Measurements from ENCODE around the gene TFPI. TPM values are rescaled to one million over a fixed set of nuclear protein-coding genes. Genes with fewer than 3 reads are reported as not detected.

TFPI gene
- total RNA-seq, 1 experiment from 2014 or later: 29.1 TPM

GRCh38 chr2:187466129-187466792 is 88.0 kb downstream of the TFPI start:
- ChIA-PET RAD21 (ENCODE audit: low non-redundant PET in 1 of 2, low total read pairs in 2 of 2, uncharacterized antibody in 2 of 2, unreplicated experiment in 2 of 2) (no interaction called here), POLR2A (no interaction called here), CTCF (no interaction called here)
- H3K9me3 ChIP-seq (ENCODE audit: control insufficient read depth in 1 of 2, insufficient read depth in 1 of 2, low read depth in 1 of 2, low read length in 2 of 2): no peaks in the 10 kb centered on the region
- no peak for DNase-seq (ENCODE audit: low read depth, low spot score)
- ATAC-seq: no peak
- no TSS peak for BruUV-seq (replicated peaks)
- H3K36me3 ChIP-seq (ENCODE audit: control insufficient read depth in 1 of 2, insufficient read depth in 2 of 2, low read length in 2 of 2): no peaks in the 10 kb centered on the region
- H3K27ac ChIP-seq (ENCODE audit: low read depth, low read length): no peak overlapping the region
- intact Hi-C loops (cut with micrococcal nuclease): no loop called here
- H3K79me2 ChIP-seq (ENCODE audit: insufficient read depth, low read length): no peaks in the 10 kb centered on the region
- no peaks in the 10 kb centered on the region for H3K27me3 ChIP-seq (ENCODE audit: insufficient read depth, low read length)
- no peak overlapping the region for H2AFZ ChIP-seq (ENCODE audit: low read depth, low read length, poor library complexity, severe bottlenecking)
- no peaks in the 10 kb centered on the region for H3K4me1 ChIP-seq (ENCODE audit: control insufficient read depth in 1 of 2, insufficient read depth in 2 of 2, low read length in 2 of 2)
- no peak overlapping the region for H3K4me3 ChIP-seq (replicated peaks in 1 of 2; ENCODE audit: low read depth in 1 of 2, low read length in 2 of 2)
- no peak overlapping the region for H3K9ac ChIP-seq (ENCODE audit: low read length)
- no peaks in the 10 kb centered on the region for H3K9me2 ChIP-seq (ENCODE audit: insufficient read depth)
- TF ChIP-seq CTCF (IDR thresholded peaks at IDR 0.05 in 2 of 3, conservative IDR thresholded peaks at IDR 0.05 in 1 of 3; ENCODE audit: borderline replicate concordance in 1 of 3, insufficient read depth in 1 of 3, low read depth in 2 of 3, low read length in 2 of 3): no peak
- no peak for TF ChIP-seq SRF (IDR thresholded peaks at IDR 0.05; ENCODE audit: low read depth)
- no peak for TF ChIP-seq MAX (IDR thresholded peaks at IDR 0.05)
- TF ChIP-seq, protein P1, sequence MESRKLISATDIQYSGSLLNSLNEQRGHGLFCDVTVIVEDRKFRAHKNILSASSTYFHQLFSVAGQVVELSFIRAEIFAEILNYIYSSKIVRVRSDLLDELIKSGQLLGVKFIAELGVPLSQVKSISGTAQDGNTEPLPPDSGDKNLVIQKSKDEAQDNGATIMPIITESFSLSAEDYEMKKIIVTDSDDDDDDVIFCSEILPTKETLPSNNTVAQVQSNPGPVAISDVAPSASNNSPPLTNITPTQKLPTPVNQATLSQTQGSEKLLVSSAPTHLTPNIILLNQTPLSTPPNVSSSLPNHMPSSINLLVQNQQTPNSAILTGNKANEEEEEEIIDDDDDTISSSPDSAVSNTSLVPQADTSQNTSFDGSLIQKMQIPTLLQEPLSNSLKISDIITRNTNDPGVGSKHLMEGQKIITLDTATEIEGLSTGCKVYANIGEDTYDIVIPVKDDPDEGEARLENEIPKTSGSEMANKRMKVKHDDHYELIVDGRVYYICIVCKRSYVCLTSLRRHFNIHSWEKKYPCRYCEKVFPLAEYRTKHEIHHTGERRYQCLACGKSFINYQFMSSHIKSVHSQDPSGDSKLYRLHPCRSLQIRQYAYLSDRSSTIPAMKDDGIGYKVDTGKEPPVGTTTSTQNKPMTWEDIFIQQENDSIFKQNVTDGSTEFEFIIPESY (IDR thresholded peaks at IDR 0.05; ENCODE audit: extremely low read depth, insufficient replicate concordance, low read length): no peak
- no peak for TF ChIP-seq EGR1 (IDR thresholded peaks at IDR 0.05; ENCODE audit: low read depth)
- no peak for TF ChIP-seq TCF7L2 (IDR thresholded peaks at IDR 0.05; ENCODE audit: borderline replicate concordance, extremely low read depth, insufficient read depth, insufficient read length)
- TF ChIP-seq ZFX (IDR thresholded peaks at IDR 0.05): no peak
- TF ChIP-seq POLR2AphosphoS5 (IDR thresholded peaks at IDR 0.05; ENCODE audit: low read depth, low read length): no peak
- H3K4me2 ChIP-seq (ENCODE audit: low read length): no peak overlapping the region
- H4K20me1 ChIP-seq (ENCODE audit: insufficient read depth): no peaks in the 10 kb centered on the region

All from HCT116 (cell line).